Measurements from ENCODE around the gene SERHL2.

- TF ChIP-seq CTCF (IDR thresholded peaks at IDR 0.05) (no peak), POLR2AphosphoS5 (IDR thresholded peaks at IDR 0.05) (no peak), POLR2A (IDR thresholded peaks at IDR 0.05) (no peak)
These were observed 12.2 kb downstream of the SERHL2 start for GRCh38 chr22:42565956-42566355.
